OCI-LY3 (cell line): ENCODE results near the gene PLCH2.

Source experiments
- CTCF ChIP-seq: fragments of 200-600, 300-600 bp; sonication (generic); IDR thresholded peaks from 2 replicates; pipeline ENCODE4 v1.5.1; 2014; ENCODE audit warnings: antibody characterized with exemption, low read length, low read depth
- EZH2phosphoT487 ChIP-seq: fragments of 200-600 bp; shearing (Covaris generic); IDR thresholded peaks from 2 replicates; pipeline ENCODE4 v1.6.1; 2018; ENCODE audit warnings: antibody characterized with exemption, mixed run types, low read depth

- TF ChIP-seq CTCF (no peak), EZH2phosphoT487 (no peak)
Measured at GRCh38 chr1:2435746-2436355, 40.2 kb upstream of the PLCH2 start.
